Liver (tissue), 9 donors: ENCODE measurements around the gene HOXB4. TPM values are rescaled to one million over a fixed set of nuclear protein-coding genes. Genes with fewer than 3 reads are reported as not detected.
A peak's percentile ranks its signal among the peaks of the same experiment; 100 is the strongest.

Source experiments
- DNase-seq: peaks from one replicate; pipeline ENCODE4 v3.0.0-alpha.2; 2017; ENCODE audit warnings: low spot score
- H3K27ac ChIP-seq, 2 donors: one replicate each; pipeline ENCODE4 v1.7.0; 2013; ENCODE audit warnings: inconsistent platforms in 2 of 2, low read length in 2 of 2, control low read depth in 1 of 2, low read depth in 1 of 2, mild to moderate bottlenecking in 1 of 2
- H3K27me3 ChIP-seq, 4 donors: one replicate each; pipeline versions ENCODE4 v1.6.1 to v1.7.0; 2013; ENCODE audit warnings: low read length in 3 of 4, inconsistent platforms in 1 of 4, mild to moderate bottlenecking in 1 of 4, moderate library complexity in 1 of 4; ENCODE audit not compliant: control insufficient read depth in 4 of 4, insufficient read depth in 4 of 4
- H3K36me3 ChIP-seq, 4 donors: one replicate each; pipeline versions ENCODE4 v1.6.1 to v1.7.0; 2013; ENCODE audit warnings: low read length in 3 of 4, mild to moderate bottlenecking in 3 of 4, low read depth in 1 of 4, moderate library complexity in 1 of 4; ENCODE audit not compliant: control insufficient read depth in 4 of 4, insufficient read depth in 3 of 4
- H3K4me1 ChIP-seq, 4 donors: one replicate each; pipeline versions ENCODE4 v1.6.1 to v1.7.0; 2013; ENCODE audit warnings: low read length in 3 of 4, mild to moderate bottlenecking in 3 of 4, moderate library complexity in 1 of 4; ENCODE audit not compliant: control insufficient read depth in 4 of 4, insufficient read depth in 4 of 4
- H3K4me3 ChIP-seq, 3 donors: one replicate each; pipeline versions ENCODE4 v1.6.1 to v1.7.0; 2013; ENCODE audit warnings: low read length in 3 of 3, control low read depth in 1 of 3, low read depth in 1 of 3, mild to moderate bottlenecking in 1 of 3
- H3K9ac ChIP-seq, 2 donors: one replicate each; pipeline ENCODE4 v1.7.0; 2013; ENCODE audit warnings: low read length in 2 of 2, mild to moderate bottlenecking in 2 of 2, moderate library complexity in 2 of 2, control low read depth in 1 of 2, low read depth in 1 of 2
- H3K9me3 ChIP-seq, 4 donors: one replicate each; pipeline versions ENCODE4 v1.6.1 to v1.7.0; 2013; ENCODE audit warnings: low read length in 3 of 4; ENCODE audit not compliant: control insufficient read depth in 4 of 4
- ATF3 ChIP-seq: IDR thresholded peaks from 2 replicates; pipeline ENCODE4 v1.6.1; 2016; ENCODE audit warnings: antibody characterized with exemption
- CTCF ChIP-seq: fragments of 150-350 bp; IDR thresholded peaks from 2 replicates; pipeline ENCODE4 v1.5.1; 2017; ENCODE audit warnings: improper control_type of control experiment, low read depth, low read length; ENCODE audit not compliant: missing input control
- EGR1 ChIP-seq, 2 donors: IDR thresholded peaks; 2 replicates each; pipeline ENCODE4 v1.6.1; 2016 to 2018; ENCODE audit warnings: antibody characterized with exemption in 2 of 2, low read depth in 2 of 2
- FOXA2 ChIP-seq: IDR thresholded peaks from 2 replicates; pipeline ENCODE4 v1.6.1; 2016; ENCODE audit warnings: antibody characterized with exemption
- GABPA ChIP-seq, 2 donors: IDR thresholded peaks in 1 of 2; conservative IDR thresholded peaks in 1 of 2; 2 replicates each; pipeline ENCODE4 v1.6.1; 2016; ENCODE audit warnings: antibody characterized with exemption in 2 of 2, mild to moderate bottlenecking in 1 of 2, moderate library complexity in 1 of 2
- HNF4A ChIP-seq, 2 donors: conservative IDR thresholded peaks; 2 replicates each; pipeline ENCODE4 v1.6.1; 2016; ENCODE audit warnings: antibody characterized with exemption in 2 of 2, mild to moderate bottlenecking in 2 of 2
- HNF4G ChIP-seq: IDR thresholded peaks from 2 replicates; pipeline ENCODE4 v1.6.1; 2016; ENCODE audit warnings: antibody characterized with exemption
- JUND ChIP-seq, 2 donors: IDR thresholded peaks; 2 replicates each; pipeline ENCODE4 v1.6.1; 2016; ENCODE audit warnings: antibody characterized with exemption in 2 of 2
- MAX ChIP-seq: IDR thresholded peaks from 2 replicates; pipeline ENCODE4 v1.6.1; 2016; ENCODE audit warnings: antibody characterized with exemption
- NR2F2 ChIP-seq: IDR thresholded peaks from 2 replicates; pipeline ENCODE4 v1.6.1; 2016; ENCODE audit warnings: antibody characterized with exemption
- REST ChIP-seq: IDR thresholded peaks from 2 replicates; pipeline ENCODE4 v1.6.1; 2016; ENCODE audit warnings: antibody characterized with exemption, mild to moderate bottlenecking
- RXRA ChIP-seq, 2 donors: IDR thresholded peaks; 2 replicates each; pipeline ENCODE4 v1.6.1; 2017 to 2018; ENCODE audit warnings: antibody characterized with exemption in 2 of 2, mild to moderate bottlenecking in 1 of 2
- SP1 ChIP-seq: IDR thresholded peaks from 2 replicates; pipeline ENCODE4 v1.6.1; 2018; ENCODE audit warnings: antibody characterized with exemption, mild to moderate bottlenecking
- YY1 ChIP-seq: IDR thresholded peaks from 2 replicates; pipeline ENCODE4 v1.6.1; 2016; ENCODE audit warnings: antibody characterized with exemption, mild to moderate bottlenecking
- ZBTB33 ChIP-seq: IDR thresholded peaks from 2 replicates; pipeline ENCODE4 v1.6.1; 2016; ENCODE audit warnings: antibody characterized with exemption
- WGBS: extraction: QIAGEN DNeasy Blood & Tissue Kit; methylation state at CpG from one replicate; pipeline ENCODE4 v1.1.7; 2013; 5-methylcytosine and 5-hydroxymethylcytosine counted together
- polyA plus RNA-seq, 2 donors: library from polyadenylated mRNA; stranded (reverse) in 1 of 2; unstranded in 1 of 2; fragments of 200-250 nt in 1 of 2; fragments of >200 nt in 1 of 2; fragmentation: Nextera tagmentation in 1 of 2; extraction: Ambion mirVana in 1 of 2; gene quantifications; one replicate each; pipeline versions ENCODE4 v1.2.1 to v1.2.3, GENCODE V29; 2013 to 2015
- total RNA-seq, 2 donors: library from RNA; depleted of rRNA; stranded (reverse); fragments of >200 nt; gene quantifications; one replicate each; pipeline ENCODE4 v1.2.3, GENCODE V29; 2014
- donor health status: healthy.
- donor health status: healthy.
- donor health status: healthy.
- donor health status: healthy.
- donor health status: healthy.

The HOXB4 gene
- total and polyA plus RNA-seq, 4 donors = 0.19 to 0.75 (median 0.50) TPM

- Histone ChIP-seq H3K4me3 (peak overlapping the region in 1 of 3 donors; percentile 46), H3K27me3 (peaks cover 4 to 25% (median 7%) of the 10 kb centered on the region in 4 donors), H3K9ac (peak overlapping the region in 1 of 2 donors; percentile 20), H3K27ac (peak overlapping the region; percentile 51 to 65), H3K4me1 (peaks cover 0 to 6% (median 3%) of the 10 kb centered on the region in 4 donors), H3K9me3 (no peaks in the 10 kb centered on the region), H3K36me3 (no peaks in the 10 kb centered on the region)
- TF ChIP-seq ATF3 (no peak), ZBTB33 (no peak), MAX (no peak), SP1 (no peak)
- WGBS = 9% methylated on average over 43 of the region's 43 CpGs
- no peak for DNase-seq
Measured at GRCh38 chr17:48578616-48579470, 693 bp upstream of the HOXB4 start.

- peak overlapping the region; percentile 55 to 72 for H3K27ac ChIP-seq
- TF ChIP-seq JUND (IDR thresholded peaks at IDR 0.05) = no peak
- no peak for TF ChIP-seq ZBTB33
- TF ChIP-seq RXRA (IDR thresholded peaks at IDR 0.05) = no peak
- TF ChIP-seq ATF3 = no peak
- no peak for TF ChIP-seq GABPA (IDR thresholded peaks at IDR 0.05 in 1 of 2, conservative IDR thresholded peaks at IDR 0.05 in 1 of 2)
- TF ChIP-seq MAX = no peak
- no peak for TF ChIP-seq EGR1 (IDR thresholded peaks at IDR 0.05; ENCODE audit: low read depth in 2 of 2)
- no peak for TF ChIP-seq HNF4A (conservative IDR thresholded peaks at IDR 0.05)
- no peak for TF ChIP-seq YY1
- no peak for TF ChIP-seq CTCF
- no peak for TF ChIP-seq REST
- no peak for TF ChIP-seq FOXA2
- TF ChIP-seq NR2F2 = no peak
- TF ChIP-seq HNF4G = no peak
- no peaks in the 10 kb centered on the region for H3K36me3 ChIP-seq
- peak overlapping the region in 2 of 3 donors; percentile 14 to 46 for H3K4me3 ChIP-seq
- no peaks in the 10 kb centered on the region for H3K9me3 ChIP-seq
- DNase-seq = no peak
- H3K27me3 ChIP-seq = peaks cover 0 to 24% (median 5%) of the 10 kb centered on the region in 4 donors
- H3K9ac ChIP-seq = no peak overlapping the region
- H3K4me1 ChIP-seq = peaks cover 0 to 6% (median 3%) of the 10 kb centered on the region in 4 donors
- 3% methylated on average over 19 of the region's 19 CpGs for WGBS
Measured at GRCh38 chr17:48577330-48577945, 712 bp downstream of the HOXB4 start.
